ENCODE measurements around the gene FOXS1. TPM values are rescaled to one million over a fixed set of nuclear protein-coding genes. Genes with fewer than 3 reads are reported as not detected.

Gene FOXS1
- total RNA-seq, 2 experiments from 2014 or later, result not detected

- H3K27ac Mint-ChIP-seq, result no peak overlapping the region
- no peaks in the 10 kb centered on the region for H3K27me3 Mint-ChIP-seq
- no peak for DNase-seq
- peaks cover under 1% of the 10 kb centered on the region for H3K36me3 Mint-ChIP-seq (ENCODE audit: low read depth)
- H3K4me1 Mint-ChIP-seq (ENCODE audit: low read depth), result no peaks in the 10 kb centered on the region
- intact Hi-C loops (cut with micrococcal nuclease), result no loop called here
- CTCF ChIA-PET, result interaction anchor here (6.6 kb wide), 1 partner anchor 11 kb away, joined by 32 read pairs; no protein-coding TSS in a partner anchor
- no peaks in the 10 kb centered on the region for H3K9me3 Mint-ChIP-seq
- TF ChIP-seq CTCF (IDR thresholded peaks at IDR 0.05), result no peak
- ATAC-seq, result no peak
- H3K4me3 Mint-ChIP-seq, result no peak overlapping the region
- POLR2A ChIA-PET, result no interaction called here
Observed at GRCh38 chr20:31811198-31811597, 34.2 kb downstream of the FOXS1 start.

GRCh38 chr20:31809661-31810060 lies 35.7 kb downstream of the FOXS1 start:
- no peak for TF ChIP-seq CTCF (IDR thresholded peaks at IDR 0.05)
- H3K27ac Mint-ChIP-seq, result no peak overlapping the region
- no peaks in the 10 kb centered on the region for H3K27me3 Mint-ChIP-seq
- H3K36me3 Mint-ChIP-seq (ENCODE audit: low read depth), result peaks cover 3% of the 10 kb centered on the region
- CTCF ChIA-PET, result interaction anchor here (2.2 to 6.6 kb wide), 3 partner anchors 13 to 222 kb away, joined by 9 to 32 read pairs (median 9); no protein-coding TSS in a partner anchor
- H3K4me3 Mint-ChIP-seq, result no peak overlapping the region
- POLR2A ChIA-PET, result no interaction called here
- intact Hi-C loops (cut with micrococcal nuclease), result no loop called here
- ATAC-seq (no peak), DNase-seq (no peak)
- H3K4me1 Mint-ChIP-seq (ENCODE audit: low read depth), result no peaks in the 10 kb centered on the region
- H3K9me3 Mint-ChIP-seq, result no peaks in the 10 kb centered on the region

GRCh38 chr20:31808481-31808880 lies 36.9 kb downstream of the FOXS1 start:
- Mint-ChIP-seq H3K27ac (no peak overlapping the region), H3K4me3 (no peak overlapping the region), H3K27me3 (no peaks in the 10 kb centered on the region), H3K36me3 (ENCODE audit: low read depth) (peaks cover 9% of the 10 kb centered on the region), H3K9me3 (no peaks in the 10 kb centered on the region), H3K4me1 (ENCODE audit: low read depth) (peaks cover 9% of the 10 kb centered on the region)
- intact Hi-C loops (cut with micrococcal nuclease), result no loop called here
- ChIA-PET POLR2A (no interaction called here), CTCF (interaction anchor here (1.1 to 6.6 kb wide), 5 partner anchors 9 to 223 kb away, joined by 3 to 32 read pairs (median 9); no protein-coding TSS in a partner anchor)
- ATAC-seq (no peak), DNase-seq (no peak)
- TF ChIP-seq CTCF (IDR thresholded peaks at IDR 0.05), result no peak

GRCh38 chr20:31806564-31807355 lies 38.6 kb downstream of the FOXS1 start:
- Mint-ChIP-seq H3K9me3 (no peaks in the 10 kb centered on the region), H3K27ac (no peak overlapping the region), H3K36me3 (ENCODE audit: low read depth) (peaks cover 20% of the 10 kb centered on the region), H3K4me1 (ENCODE audit: low read depth) (peaks cover 12% of the 10 kb centered on the region), H3K4me3 (no peak overlapping the region), H3K27me3 (no peaks in the 10 kb centered on the region)
- CTCF ChIA-PET, result interaction anchor here (1.0 to 6.6 kb wide), 5 partner anchors 16 to 173 kb away, joined by 3 to 32 read pairs (median 4); no protein-coding TSS in a partner anchor
- intact Hi-C loops (cut with micrococcal nuclease), result no loop called here
- TF ChIP-seq CTCF (IDR thresholded peaks at IDR 0.05), result no peak
- DNase-seq (no peak), ATAC-seq (no peak)
- POLR2A ChIA-PET, result interaction anchor here (1.0 kb wide), 1 partner anchor 10 kb away, joined by 7 read pairs; no protein-coding TSS in a partner anchor

Measured in activated CD8-positive, alpha-beta T cell treated with anti-CD3 and anti-CD28 coated beads for 36 hours (primary cell).